H9 (cell line): Measurements from ENCODE around the gene FLT1. TPM values are rescaled to one million over a fixed set of nuclear protein-coding genes. Genes with fewer than 3 reads are reported as not detected.
A peak's percentile ranks its signal among the peaks of the same experiment; 100 is the strongest.

Source experiments
- DNase-seq: peaks from one replicate; pipeline ENCODE4 v3.0.0-alpha.2; 2017
- H2AFZ ChIP-seq: one replicate; pipeline ENCODE4 v1.6.1; 2013; ENCODE audit warnings: mild to moderate bottlenecking, low read length, control low read depth, moderate library complexity
- H2AK5ac ChIP-seq: 2 replicates; pipeline ENCODE4 v1.6.1; 2013; ENCODE audit warnings: low read length, control low read depth, mixed read lengths; ENCODE audit not compliant: insufficient read length
- H2BK120ac ChIP-seq: one replicate; pipeline ENCODE4 v1.6.1; 2013; ENCODE audit warnings: low read depth, mild to moderate bottlenecking, low read length, control low read depth, inconsistent platforms; ENCODE audit not compliant: poor library complexity, severe bottlenecking
- H2BK12ac ChIP-seq: 2 replicates; pipeline ENCODE4 v1.6.1; 2013; ENCODE audit warnings: low read length, control low read depth, mixed read lengths, low read depth; ENCODE audit not compliant: insufficient read length
- H2BK15ac ChIP-seq: 2 replicates; pipeline ENCODE4 v1.6.1; 2013; ENCODE audit warnings: low read depth, low read length, control low read depth
- H2BK20ac ChIP-seq: one replicate; pipeline ENCODE4 v1.6.1; 2013; ENCODE audit warnings: low read depth, mild to moderate bottlenecking, low read length, control low read depth, inconsistent platforms; ENCODE audit not compliant: poor library complexity, severe bottlenecking
- H2BK5ac ChIP-seq: 2 replicates; pipeline ENCODE4 v1.6.1; 2013; ENCODE audit warnings: low read length, control low read depth, mixed read lengths; ENCODE audit not compliant: insufficient read length
- H3K14ac ChIP-seq: 2 replicates; pipeline ENCODE4 v1.6.1; 2013; ENCODE audit warnings: low read length, control low read depth; ENCODE audit not compliant: insufficient read depth
- H3K18ac ChIP-seq: 2 replicates; pipeline ENCODE4 v1.6.1; 2013; ENCODE audit warnings: low read depth, mild to moderate bottlenecking, mixed read lengths, low read length, control low read depth; ENCODE audit not compliant: insufficient read length
- H3K23ac ChIP-seq: 2 replicates; pipeline ENCODE4 v1.6.1; 2013; ENCODE audit warnings: low read length, control low read depth, mixed read lengths, low read depth; ENCODE audit not compliant: insufficient read length
- H3K23me2 ChIP-seq: 2 replicates; pipeline ENCODE4 v1.6.1; 2013; ENCODE audit warnings: low read depth, mild to moderate bottlenecking, mixed read lengths, low read length, control low read depth; ENCODE audit not compliant: insufficient read length, poor library complexity, severe bottlenecking
- H3K27ac ChIP-seq: 2 replicates; pipeline ENCODE4 v1.5.1; 2013; ENCODE audit warnings: low read length, control low read depth, mixed read lengths, low read depth; ENCODE audit not compliant: insufficient read length
- H3K27me3 ChIP-seq: 2 replicates; pipeline ENCODE4 v1.6.1; 2013; ENCODE audit warnings: low read length, control low read depth, inconsistent platforms; ENCODE audit not compliant: insufficient read depth
- H3K4ac ChIP-seq: 2 replicates; pipeline ENCODE4 v1.6.1; 2013; ENCODE audit warnings: low read depth, mild to moderate bottlenecking, control low read depth, inconsistent platforms, low read length, moderate library complexity
- H3K4me1 ChIP-seq: 2 replicates; pipeline ENCODE4 v1.6.1; 2013; ENCODE audit warnings: low read length, control low read depth, inconsistent platforms; ENCODE audit not compliant: insufficient read depth
- H3K4me2 ChIP-seq: 2 replicates; pipeline ENCODE4 v1.6.1; 2013; ENCODE audit warnings: low read length, control low read depth, mixed read lengths; ENCODE audit not compliant: insufficient read length, insufficient read depth
- H3K56ac ChIP-seq: 2 replicates; pipeline ENCODE4 v1.6.1; 2013; ENCODE audit warnings: low read depth, mild to moderate bottlenecking, mixed read lengths, low read length, control low read depth; ENCODE audit not compliant: insufficient read length
- H3K79me1 ChIP-seq: 2 replicates; pipeline ENCODE4 v1.6.1; 2013; ENCODE audit warnings: low read depth, mild to moderate bottlenecking, moderate library complexity, low read length, control low read depth, inconsistent platforms; ENCODE audit not compliant: insufficient read depth, poor library complexity, severe bottlenecking
- H3K79me2 ChIP-seq: 2 replicates; pipeline ENCODE4 v1.6.1; 2013; ENCODE audit warnings: low read length, control low read depth, inconsistent platforms; ENCODE audit not compliant: insufficient read depth
- H3K9ac ChIP-seq: 2 replicates; pipeline ENCODE4 v1.6.1; 2013; ENCODE audit warnings: low read length, control low read depth, mixed read lengths; ENCODE audit not compliant: insufficient read length; ENCODE audit errors: extremely low read depth
- H3K9me3 ChIP-seq: one replicate; pipeline ENCODE4 v1.6.1; 2013; ENCODE audit warnings: low read depth, low read length, inconsistent platforms; ENCODE audit not compliant: control insufficient read depth
- H3T11ph ChIP-seq: one replicate; pipeline ENCODE4 v1.6.1; 2013; ENCODE audit warnings: mild to moderate bottlenecking, low read length, control low read depth, inconsistent platforms
- H4K20me1 ChIP-seq: one replicate; pipeline ENCODE4 v1.6.1; 2013; ENCODE audit not compliant: control insufficient read depth, insufficient read length, insufficient read depth
- H4K5ac ChIP-seq: 2 replicates; pipeline ENCODE4 v1.6.1; 2013; ENCODE audit warnings: low read depth, mild to moderate bottlenecking, mixed read lengths, low read length, control low read depth; ENCODE audit not compliant: insufficient read length
- H4K8ac ChIP-seq: replicated peaks from 2 replicates; pipeline ENCODE4 v1.6.1; 2013; ENCODE audit warnings: low read length, control low read depth, mixed read lengths, low read depth; ENCODE audit not compliant: insufficient read length
- H4K91ac ChIP-seq: 2 replicates; pipeline ENCODE4 v1.6.1; 2013; ENCODE audit warnings: low read depth, mild to moderate bottlenecking, moderate library complexity, mixed read lengths, low read length, control low read depth; ENCODE audit not compliant: insufficient read length
- H3K27ac Mint-ChIP-seq, 3 experiments: 2 replicates in 2 of 3; 3 replicates in 1 of 3; pipeline ENCODE4 v1.8.0; 2020 to 2021; ENCODE audit warnings: mixed read lengths in 3 of 3, mild to moderate bottlenecking in 1 of 3, moderate library complexity in 1 of 3
- H3K27me3 Mint-ChIP-seq: 2 replicates; pipeline ENCODE4 v1.8.0; 2021; ENCODE audit warnings: low read depth, mild to moderate bottlenecking, moderate library complexity, mixed read lengths
- H3K36me3 Mint-ChIP-seq, 3 experiments: 2 replicates in 2 of 3; 3 replicates in 1 of 3; pipeline ENCODE4 v1.8.0; 2020 to 2021; ENCODE audit warnings: low read depth in 3 of 3, mixed read lengths in 3 of 3; ENCODE audit not compliant: insufficient read depth in 1 of 3
- H3K4me1 Mint-ChIP-seq, 2 experiments: 2 replicates each; pipeline ENCODE4 v1.8.0; 2020; ENCODE audit warnings: mixed read lengths in 2 of 2
- H3K4me3 Mint-ChIP-seq, 2 experiments: 2 replicates in 1 of 2; 3 replicates in 1 of 2; pipeline ENCODE4 v1.8.0; 2020 to 2021; ENCODE audit warnings: mild to moderate bottlenecking in 2 of 2, mixed read lengths in 2 of 2, moderate library complexity in 1 of 2
- H3K9me3 Mint-ChIP-seq, 2 experiments: 2 replicates in 1 of 2; 3 replicates in 1 of 2; pipeline ENCODE4 v1.8.0; 2020; ENCODE audit warnings: mild to moderate bottlenecking in 2 of 2, mixed read lengths in 2 of 2, moderate library complexity in 1 of 2
- WGBS: extraction: QIAGEN DNeasy Blood & Tissue Kit; methylation state at CpG from one replicate; pipeline ENCODE4 v1.1.7; 2013; ENCODE audit warnings: missing lambda C conversion rate, low lambda C conversion rate, mixed read lengths; ENCODE audit not compliant: insufficient read length; ENCODE audit errors: extremely low coverage; 5-methylcytosine and 5-hydroxymethylcytosine counted together
- total RNA-seq: library from RNA; stranded (reverse); gene quantifications from 2 replicates; pipeline ENCODE4 v1.2.1, GENCODE V29; 2021
- TF ChIP-seq, protein P1 (sequence below): fragments of 200-600 bp; sonication (generic); conservative IDR thresholded peaks from 3 replicates; pipeline ENCODE4 v1.8.0; 2021; ENCODE audit warnings: antibody characterized with exemption, mild to moderate bottlenecking

FLT1 gene
- total RNA-seq, 1 experiment from 2014 or later = 84.1 TPM

DNA sequence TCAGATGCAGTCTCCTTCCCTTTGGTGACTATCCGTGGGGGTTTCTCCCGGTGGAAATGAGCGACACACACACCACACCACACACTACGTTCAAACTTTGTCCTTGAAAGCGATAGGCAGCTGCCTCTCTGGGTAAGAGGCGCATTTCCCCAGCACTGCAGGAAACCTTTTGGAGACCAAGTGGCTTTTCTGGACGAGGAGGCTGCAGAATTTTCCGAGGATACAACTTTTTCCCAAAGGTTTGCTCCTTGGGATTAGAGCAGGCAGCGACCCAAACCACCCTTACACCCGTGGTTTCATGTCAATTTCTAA is 38.2 kb upstream of the FLT1 start:
- no peak overlapping the region for H2BK20ac ChIP-seq
- DNase-seq = no peak
- H3K79me1 ChIP-seq = no peaks in the 10 kb centered on the region
- no peak overlapping the region for H4K91ac ChIP-seq
- no peak overlapping the region for H4K5ac ChIP-seq
- H2AK5ac ChIP-seq = no peak overlapping the region
- H3K18ac ChIP-seq = no peak overlapping the region
- H2BK15ac ChIP-seq = no peak overlapping the region
- no peak overlapping the region for H3K14ac ChIP-seq
- H4K20me1 ChIP-seq = no peaks in the 10 kb centered on the region
- H2BK120ac ChIP-seq = no peak overlapping the region
- no peak overlapping the region for H3K23ac ChIP-seq
- TF ChIP-seq, protein P1, sequence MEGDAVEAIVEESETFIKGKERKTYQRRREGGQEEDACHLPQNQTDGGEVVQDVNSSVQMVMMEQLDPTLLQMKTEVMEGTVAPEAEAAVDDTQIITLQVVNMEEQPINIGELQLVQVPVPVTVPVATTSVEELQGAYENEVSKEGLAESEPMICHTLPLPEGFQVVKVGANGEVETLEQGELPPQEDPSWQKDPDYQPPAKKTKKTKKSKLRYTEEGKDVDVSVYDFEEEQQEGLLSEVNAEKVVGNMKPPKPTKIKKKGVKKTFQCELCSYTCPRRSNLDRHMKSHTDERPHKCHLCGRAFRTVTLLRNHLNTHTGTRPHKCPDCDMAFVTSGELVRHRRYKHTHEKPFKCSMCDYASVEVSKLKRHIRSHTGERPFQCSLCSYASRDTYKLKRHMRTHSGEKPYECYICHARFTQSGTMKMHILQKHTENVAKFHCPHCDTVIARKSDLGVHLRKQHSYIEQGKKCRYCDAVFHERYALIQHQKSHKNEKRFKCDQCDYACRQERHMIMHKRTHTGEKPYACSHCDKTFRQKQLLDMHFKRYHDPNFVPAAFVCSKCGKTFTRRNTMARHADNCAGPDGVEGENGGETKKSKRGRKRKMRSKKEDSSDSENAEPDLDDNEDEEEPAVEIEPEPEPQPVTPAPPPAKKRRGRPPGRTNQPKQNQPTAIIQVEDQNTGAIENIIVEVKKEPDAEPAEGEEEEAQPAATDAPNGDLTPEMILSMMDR = no peak
- H2AFZ ChIP-seq = no peak overlapping the region
- Mint-ChIP-seq H3K27me3 (peaks cover 28% of the 10 kb centered on the region), H3K4me3 (peak overlapping the region; percentile 68 to 83), H3K9me3 (peaks cover 3 to 20% of the 10 kb centered on the region in 2 experiments; a peak in 4 of 5 replicates), H3K36me3 (peaks cover 0 to 10% (median 6%) of the 10 kb centered on the region in 3 experiments; a peak in 4 of 7 replicates), H3K4me1 (peaks cover 14 to 24% of the 10 kb centered on the region in 2 experiments), H3K27ac (peak overlapping the region in 2 of 3 experiments; percentile 22 to 95; a peak in 2 of 7 replicates)
- H3K56ac ChIP-seq = no peak overlapping the region
- H3K4me2 ChIP-seq = peak overlapping the region; percentile 86
- no peak overlapping the region for H2BK5ac ChIP-seq
- H3K27ac ChIP-seq = no peak overlapping the region
- H3K79me2 ChIP-seq = no peaks in the 10 kb centered on the region
- peaks cover 16% of the 10 kb centered on the region; the same call in 1 of the 2 replicates for H3K4me1 ChIP-seq
- peaks cover 17% of the 10 kb centered on the region for H3K23me2 ChIP-seq
- H3T11ph ChIP-seq = no peak overlapping the region
- no CpG with 5 or more reads among the region's 10 CpGs for WGBS
- H3K9ac ChIP-seq = peak overlapping the region; percentile 6
- no peaks in the 10 kb centered on the region for H3K9me3 ChIP-seq
- no peak overlapping the region for H4K8ac ChIP-seq
- no peak overlapping the region for H2BK12ac ChIP-seq
- no peak overlapping the region for H3K4ac ChIP-seq
- H3K27me3 ChIP-seq = no peaks in the 10 kb centered on the region; the same call in 1 of the 2 replicates
